OCI-LY1 (cell line): ENCODE measurements around the gene PIK3R5.

Experiments used
- H2AFZ ChIP-seq: fragments of 200-600 bp; sonication (generic), shearing (Covaris generic); 2 replicates; pipeline ENCODE4 v1.6.0; 2014; ENCODE audit warnings: antibody characterized with exemption, mild to moderate bottlenecking, low read length
- H3F3A ChIP-seq: fragments of 200-600 bp; sonication (generic), shearing (Covaris generic); 2 replicates; pipeline ENCODE4 v1.6.0; 2014; ENCODE audit warnings: mild to moderate bottlenecking, antibody characterized with exemption, low read length, moderate library complexity; ENCODE audit not compliant: insufficient read depth
- H3K27ac ChIP-seq: fragments of 200-600 bp; sonication (generic); 2 replicates; pipeline ENCODE4 v1.5.1; 2014; ENCODE audit warnings: low read length, mixed run types, mild to moderate bottlenecking, low read depth; ENCODE audit not compliant: poor library complexity, severe bottlenecking
- H3K27me3 ChIP-seq: fragments of 200-600 bp; sonication (generic); 2 replicates; pipeline ENCODE4 v1.6.0; 2014; ENCODE audit warnings: antibody characterized with exemption, mild to moderate bottlenecking, low read length, moderate library complexity; ENCODE audit not compliant: insufficient read depth
- H3K36me3 ChIP-seq: fragments of 200-600 bp; sonication (generic); 2 replicates; pipeline ENCODE4 v1.6.1; 2014; ENCODE audit warnings: mild to moderate bottlenecking, antibody characterized with exemption, low read length, moderate library complexity, mixed read lengths; ENCODE audit not compliant: insufficient read depth
- H3K4me1 ChIP-seq: fragments of 200-600 bp; sonication (generic); 2 replicates; pipeline ENCODE4 v1.5.1; 2014; ENCODE audit warnings: mild to moderate bottlenecking, low read length, moderate library complexity; ENCODE audit not compliant: insufficient read depth, severe bottlenecking
- H3K4me2 ChIP-seq: fragments of 200-600 bp; sonication (generic), shearing (Covaris generic); 2 replicates; pipeline ENCODE4 v1.6.1; 2014; ENCODE audit warnings: low read length
- H3K4me3 ChIP-seq: fragments of 200-600 bp; sonication (generic); 2 replicates; pipeline ENCODE4 v1.5.1; 2014; ENCODE audit warnings: low read length, low read depth, mild to moderate bottlenecking, mixed read lengths; ENCODE audit not compliant: poor library complexity, severe bottlenecking
- H3K79me2 ChIP-seq: fragments of 200-600 bp; shearing (Covaris generic); 2 replicates; pipeline ENCODE4 v1.6.1; 2016; ENCODE audit warnings: mixed run types, low read length, mixed read lengths; ENCODE audit not compliant: insufficient read depth
- H3K9ac ChIP-seq: fragments of 200-600 bp; sonication (generic), shearing (Covaris generic); 2 replicates; pipeline ENCODE4 v1.6.1; 2014; ENCODE audit warnings: mild to moderate bottlenecking, low read length, mixed read lengths
- H3K9me2 ChIP-seq: fragments of 200-600 bp; sonication (generic), shearing (Covaris generic); 2 replicates; pipeline ENCODE4 v1.6.1; 2014; ENCODE audit warnings: low read depth, mild to moderate bottlenecking, low read length, mixed read lengths
- H3K9me3 ChIP-seq: fragments of 200-600 bp; shearing (Covaris generic); 2 replicates; pipeline ENCODE4 v1.6.1; 2014; ENCODE audit warnings: low read length, mixed read lengths
- H4K20me1 ChIP-seq: fragments of 200-600 bp; sonication (generic), shearing (Covaris generic); 2 replicates; pipeline ENCODE4 v1.6.0; 2016; ENCODE audit warnings: mild to moderate bottlenecking, low read length; ENCODE audit not compliant: insufficient read depth
- CTCF ChIP-seq: fragments of 200-600 bp; sonication (generic), shearing (Covaris generic); IDR thresholded peaks from 2 replicates; pipeline ENCODE4 v1.5.1; 2017; ENCODE audit warnings: mild to moderate bottlenecking, antibody characterized with exemption, low read length, moderate library complexity, mixed read lengths
- EZH2 ChIP-seq: fragments of 200-600 bp; sonication (generic), shearing (Covaris generic); IDR thresholded peaks from 2 replicates; pipeline ENCODE4 v1.8.0; 2017; ENCODE audit warnings: borderline replicate concordance, mixed run types, mild to moderate bottlenecking, antibody characterized with exemption, low read length, moderate library complexity, mixed read lengths

PIK3R5 gene

GRCh38 chr17:8925141-8925540 is 40.4 kb downstream of the PIK3R5 start:
- H3K9ac ChIP-seq, result no peak overlapping the region
- no peak overlapping the region for H3K4me3 ChIP-seq
- H2AFZ ChIP-seq, result no peak overlapping the region
- TF ChIP-seq EZH2 (no peak), CTCF (no peak)
- no peaks in the 10 kb centered on the region for H3K79me2 ChIP-seq
- H3K4me1 ChIP-seq, result no peaks in the 10 kb centered on the region
- peaks cover 15% of the 10 kb centered on the region; the same call in 1 of the 2 replicates for H3K9me3 ChIP-seq
- no peaks in the 10 kb centered on the region for H3K36me3 ChIP-seq
- H3K4me2 ChIP-seq, result no peak overlapping the region
- no peaks in the 10 kb centered on the region for H4K20me1 ChIP-seq
- no peak overlapping the region for H3K27ac ChIP-seq
- no peaks in the 10 kb centered on the region for H3K9me2 ChIP-seq
- H3K27me3 ChIP-seq, result no peaks in the 10 kb centered on the region
- no peaks in the 10 kb centered on the region for H3F3A ChIP-seq

- Histone ChIP-seq H3K27me3 (no peaks in the 10 kb centered on the region), H3K79me2 (no peaks in the 10 kb centered on the region), H3F3A (no peaks in the 10 kb centered on the region), H3K9me2 (no peaks in the 10 kb centered on the region), H4K20me1 (no peaks in the 10 kb centered on the region), H3K27ac (no peak overlapping the region), H3K4me3 (no peak overlapping the region), H3K36me3 (no peaks in the 10 kb centered on the region), H2AFZ (no peak overlapping the region), H3K9me3 (peaks cover 15% of the 10 kb centered on the region; the same call in 1 of the 2 replicates), H3K4me2 (no peak overlapping the region), H3K9ac (no peak overlapping the region), H3K4me1 (no peaks in the 10 kb centered on the region)
- TF ChIP-seq EZH2 (no peak), CTCF (no peak)
These were observed 40.9 kb downstream of the PIK3R5 start for GRCh38 chr17:8924595-8924994.

GRCh38 chr17:8923762-8924161 is 41.7 kb downstream of the PIK3R5 start:
- H3K27ac ChIP-seq, result no peak overlapping the region
- no peaks in the 10 kb centered on the region for H3K9me2 ChIP-seq
- no peaks in the 10 kb centered on the region for H3K27me3 ChIP-seq
- no peaks in the 10 kb centered on the region for H4K20me1 ChIP-seq
- H3K4me2 ChIP-seq, result no peak overlapping the region
- no peak overlapping the region for H3K4me3 ChIP-seq
- H2AFZ ChIP-seq, result no peak overlapping the region
- no peak overlapping the region for H3K9ac ChIP-seq
- H3K79me2 ChIP-seq, result no peaks in the 10 kb centered on the region
- peaks cover 14% of the 10 kb centered on the region; the same call in 1 of the 2 replicates for H3K9me3 ChIP-seq
- H3K36me3 ChIP-seq, result no peaks in the 10 kb centered on the region
- no peak for TF ChIP-seq EZH2
- no peak for TF ChIP-seq CTCF
- no peaks in the 10 kb centered on the region for H3K4me1 ChIP-seq
- no peaks in the 10 kb centered on the region for H3F3A ChIP-seq
